ENCODE results near the gene CSF2RB. TPM values are rescaled to one million over a fixed set of nuclear protein-coding genes. Genes with fewer than 3 reads are reported as not detected.

The CSF2RB gene
- total and polyA plus RNA-seq, 2 experiments from 2014 or later = 2.6 to 4.1 TPM

- no peak for DNase-seq
- whole genome bisulfite sequencing, 2 experiments (ENCODE audit: low coverage in 1 of 2, low lambda C conversion rate in 2 of 2, missing lambda C conversion rate in 2 of 2) = 38 to 43% methylated on average over 17 of the region's 17 CpGs
- Histone ChIP-seq H4K20me1 (ENCODE audit: insufficient read depth) (no peaks in the 10 kb centered on the region), H3F3A (ENCODE audit: insufficient read depth) (no peaks in the 10 kb centered on the region), H3K27ac (no peak overlapping the region), H3K9me3 (ENCODE audit: low read depth) (no peaks in the 10 kb centered on the region), H3K4me3 (no peak overlapping the region), H3K79me2 (ENCODE audit: insufficient read depth) (no peaks in the 10 kb centered on the region), H3K9ac (no peak overlapping the region), H3K27me3 (replicated peaks; ENCODE audit: insufficient read depth) (peaks cover 47% of the 10 kb centered on the region), H3K4me1 (ENCODE audit: insufficient read depth) (no peaks in the 10 kb centered on the region), H3K4me2 (ENCODE audit: unreplicated experiment) (no peak overlapping the region), H3K36me3 (ENCODE audit: low read depth) (no peaks in the 10 kb centered on the region), H3K9me2 (ENCODE audit: insufficient read depth) (no peaks in the 10 kb centered on the region), H2AFZ (no peak overlapping the region)
- TF ChIP-seq EZH2 (IDR thresholded peaks at IDR 0.05; ENCODE audit: insufficient read depth, poor library complexity, severe bottlenecking) = no peak
- no peak for TF ChIP-seq EZH2phosphoT487 (IDR thresholded peaks at IDR 0.05; ENCODE audit: insufficient read depth, low read depth)
- in situ Hi-C loops (cut with MboI) = no loop called here
Observed at GRCh38 chr22:36928786-36929535, 15.5 kb downstream of the CSF2RB start.

DNA sequence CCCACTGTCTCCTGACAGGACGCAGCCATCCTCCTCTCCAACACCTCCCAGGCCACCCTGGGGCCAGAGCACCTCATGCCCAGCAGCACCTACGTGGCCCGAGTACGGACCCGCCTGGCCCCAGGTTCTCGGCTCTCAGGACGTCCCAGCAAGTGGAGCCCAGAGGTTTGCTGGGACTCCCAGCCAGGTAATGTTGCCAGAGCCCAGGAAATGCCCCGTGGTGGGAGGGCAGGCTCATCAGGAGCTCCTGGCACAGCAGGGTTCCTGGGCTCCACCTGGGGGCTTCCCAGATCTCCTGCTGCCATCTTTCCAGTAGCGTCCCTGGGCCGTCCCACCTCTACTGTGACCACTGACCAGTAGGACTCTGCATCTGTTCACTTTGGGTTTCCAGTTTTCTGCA is 16.2 kb downstream of the CSF2RB start:
- Histone ChIP-seq H3K79me2 (ENCODE audit: insufficient read depth) (no peaks in the 10 kb centered on the region), H2AFZ (no peak overlapping the region), H3K4me1 (ENCODE audit: insufficient read depth) (no peaks in the 10 kb centered on the region), H3K9me3 (ENCODE audit: low read depth) (no peaks in the 10 kb centered on the region), H3F3A (ENCODE audit: insufficient read depth) (no peaks in the 10 kb centered on the region), H3K27me3 (replicated peaks; ENCODE audit: insufficient read depth) (peaks cover 47% of the 10 kb centered on the region), H3K4me3 (no peak overlapping the region), H3K36me3 (ENCODE audit: low read depth) (no peaks in the 10 kb centered on the region), H3K9me2 (ENCODE audit: insufficient read depth) (no peaks in the 10 kb centered on the region), H3K4me2 (ENCODE audit: unreplicated experiment) (no peak overlapping the region), H4K20me1 (ENCODE audit: insufficient read depth) (no peaks in the 10 kb centered on the region), H3K27ac (no peak overlapping the region), H3K9ac (no peak overlapping the region)
- no peak for TF ChIP-seq EZH2phosphoT487 (IDR thresholded peaks at IDR 0.05; ENCODE audit: insufficient read depth, low read depth)
- TF ChIP-seq EZH2 (IDR thresholded peaks at IDR 0.05; ENCODE audit: insufficient read depth, poor library complexity, severe bottlenecking) = no peak
- in situ Hi-C loops (cut with MboI) = no loop called here
- DNase-seq = no peak
- 64 to 68% methylated on average over 10 of the region's 10 CpGs for WGBS, 2 experiments (ENCODE audit: low coverage in 1 of 2, low lambda C conversion rate in 2 of 2, missing lambda C conversion rate in 2 of 2)

DNA sequence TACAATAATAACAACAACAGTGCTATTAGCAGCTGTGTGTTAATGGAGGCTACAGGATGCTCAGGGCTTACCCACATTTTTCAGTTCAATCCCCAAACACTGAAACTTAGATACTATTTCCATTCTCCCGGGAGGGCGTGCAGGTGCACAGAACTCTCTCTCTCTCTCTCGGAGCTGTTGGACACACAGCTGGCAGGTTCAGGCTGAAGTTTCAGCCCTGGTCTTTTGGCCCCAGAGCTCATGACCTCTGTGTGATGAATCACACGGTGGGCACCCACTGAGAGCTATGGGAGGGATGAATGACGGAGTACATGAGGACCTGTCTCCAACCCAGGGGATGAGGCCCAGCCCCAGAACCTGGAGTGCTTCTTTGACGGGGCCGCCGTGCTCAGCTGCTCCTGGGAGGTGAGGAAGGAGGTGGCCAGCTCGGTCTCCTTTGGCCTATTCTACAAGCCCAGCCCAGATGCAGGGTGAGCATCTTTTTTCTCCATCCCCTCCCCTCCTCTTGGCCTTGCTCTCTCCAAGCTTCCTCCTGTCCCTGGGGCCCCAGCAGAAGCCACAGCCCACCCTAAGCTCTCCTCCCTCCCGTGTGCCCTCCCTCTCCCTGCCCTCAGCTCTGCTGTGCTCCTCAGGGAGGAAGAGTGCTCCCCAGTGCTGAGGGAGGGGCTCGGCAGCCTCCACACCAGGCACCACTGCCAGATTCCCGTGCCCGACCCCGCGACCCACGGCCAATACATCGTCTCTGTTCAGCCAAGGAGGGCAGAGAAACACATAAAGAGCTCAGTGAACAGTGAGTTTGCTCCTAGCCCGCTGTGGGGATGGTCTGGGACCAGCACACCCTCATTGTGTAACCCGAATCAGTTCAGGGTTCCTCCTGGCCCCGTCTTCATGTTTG is 16.9 kb downstream of the CSF2RB start:
- Histone ChIP-seq H3K79me2 (ENCODE audit: insufficient read depth) (no peaks in the 10 kb centered on the region), H3K27ac (no peak overlapping the region), H4K20me1 (ENCODE audit: insufficient read depth) (no peaks in the 10 kb centered on the region), H3K9me2 (ENCODE audit: insufficient read depth) (no peaks in the 10 kb centered on the region), H3K4me2 (ENCODE audit: unreplicated experiment) (no peak overlapping the region), H3K4me1 (ENCODE audit: insufficient read depth) (no peaks in the 10 kb centered on the region), H3K4me3 (no peak overlapping the region), H2AFZ (no peak overlapping the region), H3K9ac (no peak overlapping the region), H3K9me3 (ENCODE audit: low read depth) (no peaks in the 10 kb centered on the region), H3K36me3 (ENCODE audit: low read depth) (no peaks in the 10 kb centered on the region), H3K27me3 (replicated peaks; ENCODE audit: insufficient read depth) (peaks cover 47% of the 10 kb centered on the region), H3F3A (ENCODE audit: insufficient read depth) (no peaks in the 10 kb centered on the region)
- in situ Hi-C loops (cut with MboI) = no loop called here
- no peak for DNase-seq
- 21 to 28% methylated on average over 20 of the region's 20 CpGs for WGBS, 2 experiments (ENCODE audit: low coverage in 1 of 2, low lambda C conversion rate in 2 of 2, missing lambda C conversion rate in 2 of 2)
- TF ChIP-seq EZH2phosphoT487 (IDR thresholded peaks at IDR 0.05; ENCODE audit: insufficient read depth, low read depth) = no peak
- TF ChIP-seq EZH2 (IDR thresholded peaks at IDR 0.05; ENCODE audit: insufficient read depth, poor library complexity, severe bottlenecking) = no peak

DNA sequence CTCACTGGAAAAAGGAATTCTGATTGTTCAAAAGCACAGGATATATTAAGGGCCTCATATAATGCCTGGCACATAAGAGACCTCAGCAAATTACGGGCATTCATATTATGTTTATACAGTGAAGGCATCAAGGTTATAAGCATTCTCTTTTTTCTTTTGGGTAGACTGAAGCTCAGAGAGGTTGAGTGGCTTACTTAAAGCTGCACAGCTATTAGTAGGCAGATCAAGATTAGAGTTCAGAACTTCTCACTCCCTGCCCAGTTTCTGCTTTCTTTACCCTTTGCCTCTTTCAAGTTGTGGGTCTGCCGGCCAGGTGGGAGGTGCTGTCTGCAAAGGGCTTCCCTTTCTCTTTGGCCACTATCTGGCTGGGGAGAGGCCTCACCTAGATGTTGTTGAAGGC is 18.0 kb downstream of the CSF2RB start:
- H3F3A ChIP-seq (ENCODE audit: insufficient read depth) = no peaks in the 10 kb centered on the region
- peaks cover 44% of the 10 kb centered on the region for H3K27me3 ChIP-seq (replicated peaks; ENCODE audit: insufficient read depth)
- TF ChIP-seq EZH2phosphoT487 (IDR thresholded peaks at IDR 0.05; ENCODE audit: insufficient read depth, low read depth) (no peak), EZH2 (IDR thresholded peaks at IDR 0.05; ENCODE audit: insufficient read depth, poor library complexity, severe bottlenecking) (no peak)
- H3K9me3 ChIP-seq (ENCODE audit: low read depth) = no peaks in the 10 kb centered on the region
- no peak overlapping the region for H2AFZ ChIP-seq
- no peaks in the 10 kb centered on the region for H3K9me2 ChIP-seq (ENCODE audit: insufficient read depth)
- H3K79me2 ChIP-seq (ENCODE audit: insufficient read depth) = no peaks in the 10 kb centered on the region
- no peaks in the 10 kb centered on the region for H4K20me1 ChIP-seq (ENCODE audit: insufficient read depth)
- no peaks in the 10 kb centered on the region for H3K4me1 ChIP-seq (ENCODE audit: insufficient read depth)
- 36 to 48% methylated on average over 2 of the region's 2 CpGs for WGBS, 2 experiments (ENCODE audit: low coverage in 1 of 2, low lambda C conversion rate in 2 of 2, missing lambda C conversion rate in 2 of 2)
- H3K36me3 ChIP-seq (ENCODE audit: low read depth) = no peaks in the 10 kb centered on the region
- DNase-seq = no peak
- H3K4me3 ChIP-seq = no peak overlapping the region
- in situ Hi-C loops (cut with MboI) = no loop called here
- H3K4me2 ChIP-seq (ENCODE audit: unreplicated experiment) = no peak overlapping the region
- no peak overlapping the region for H3K27ac ChIP-seq
- no peak overlapping the region for H3K9ac ChIP-seq
